Measurements from ENCODE around the gene LRRK1.

The LRRK1 gene

GRCh38 chr15:100985401-100985800 is 66.2 kb downstream of the LRRK1 start:
- no peak for TF ChIP-seq CTCF (conservative IDR thresholded peaks at IDR 0.05; ENCODE audit: low read depth)
- DNase-seq (ENCODE audit: low spot score): no peak
- no peak overlapping the region for H3K27ac ChIP-seq
- CTCF ChIA-PET: no interaction called here
- POLR2A ChIA-PET (ENCODE audit: low non-redundant PET): no interaction called here

GRCh38 chr15:100986158-100986896 is 67.2 kb downstream of the LRRK1 start:
- no peak overlapping the region for H3K27ac ChIP-seq

GRCh38 chr15:100987143-100987542 is 68.0 kb downstream of the LRRK1 start:
- POLR2A ChIA-PET (ENCODE audit: low non-redundant PET): no interaction called here
- CTCF ChIA-PET: no interaction called here
- H3K27ac ChIP-seq: no peak overlapping the region
- TF ChIP-seq CTCF (conservative IDR thresholded peaks at IDR 0.05; ENCODE audit: low read depth): no peak
- no peak for DNase-seq (ENCODE audit: low spot score)

More at GRCh38 chr15:100986158-100986896, 67.2 kb downstream of the LRRK1 start:
- ChIA-PET POLR2A (ENCODE audit: low non-redundant PET) (interaction anchor here (0.7 kb wide), 1 partner anchor 19 kb away, joined by 6 read pairs; no protein-coding TSS in a partner anchor), CTCF (interaction anchor here (0.5 kb wide), 1 partner anchor 11 kb away, joined by 5 read pairs; no protein-coding TSS in a partner anchor)
- no peak for DNase-seq (ENCODE audit: low spot score)
- TF ChIP-seq CTCF (conservative IDR thresholded peaks at IDR 0.05; ENCODE audit: low read depth): no peak

GRCh38 chr15:100988297-100988696 is 69.1 kb downstream of the LRRK1 start:
- POLR2A ChIA-PET (ENCODE audit: low non-redundant PET): no interaction called here
- DNase-seq (ENCODE audit: low spot score): no peak
- no peak for TF ChIP-seq CTCF (conservative IDR thresholded peaks at IDR 0.05; ENCODE audit: low read depth)
- no peak overlapping the region for H3K27ac ChIP-seq
- CTCF ChIA-PET: interaction anchor here (0.5 to 0.7 kb wide), 3 partner anchors 18 to 270 kb away, joined by 3 to 5 read pairs (median 4); no protein-coding TSS in a partner anchor

- ChIA-PET CTCF (interaction anchor here (0.5 to 0.7 kb wide), 2 partner anchors 88 to 269 kb away, joined by 3 to 4 read pairs; no protein-coding TSS in a partner anchor), POLR2A (ENCODE audit: low non-redundant PET) (no interaction called here)
- TF ChIP-seq CTCF (conservative IDR thresholded peaks at IDR 0.05; ENCODE audit: low read depth): no peak
- no peak overlapping the region for H3K27ac ChIP-seq
- DNase-seq (ENCODE audit: low spot score): no peak
Measured at GRCh38 chr15:100988857-100989256, 69.7 kb downstream of the LRRK1 start.

GRCh38 chr15:100994597-100995446 is 75.7 kb downstream of the LRRK1 start:
- no peak overlapping the region for H3K27ac ChIP-seq
- ChIA-PET CTCF (interaction anchor here (0.7 kb wide), 1 partner anchor 360 kb away, joined by 3 read pairs; no protein-coding TSS in a partner anchor), POLR2A (ENCODE audit: low non-redundant PET) (no interaction called here)
- DNase-seq (ENCODE audit: low spot score): no peak
- TF ChIP-seq CTCF (conservative IDR thresholded peaks at IDR 0.05; ENCODE audit: low read depth): no peak
